IMR-90 (cell line): ENCODE data around the gene LIPM.

Experiments
- MAZ ChIP-seq: IDR thresholded peaks from 2 replicates; pipeline ENCODE4 v1.6.1; 2012; ENCODE audit warnings: low read depth, mild to moderate bottlenecking, low read length, improper control_type of control experiment, moderate library complexity, borderline replicate concordance
- MXI1 ChIP-seq: IDR thresholded peaks from 2 replicates; pipeline ENCODE4 v1.6.1; 2012; ENCODE audit warnings: low read depth, mild to moderate bottlenecking, low read length, moderate library complexity, borderline replicate concordance
- NFE2L2 ChIP-seq: fragments of 150-350 bp; IDR thresholded peaks from 2 replicates; pipeline ENCODE4 v1.6.1; 2016; ENCODE audit warnings: low read depth, mild to moderate bottlenecking, low read length
- POLR2A ChIP-seq: IDR thresholded peaks from 2 replicates; pipeline ENCODE4 v1.6.1; 2012; ENCODE audit warnings: mild to moderate bottlenecking, low read depth, low read length
- RCOR1 ChIP-seq: IDR thresholded peaks from 2 replicates; pipeline ENCODE4 v1.6.1; 2012; ENCODE audit warnings: mild to moderate bottlenecking, low read length, improper control_type of control experiment; ENCODE audit not compliant: insufficient replicate concordance
- RFX5 ChIP-seq: IDR thresholded peaks from 2 replicates; pipeline ENCODE4 v1.8.0; 2012; ENCODE audit warnings: low read depth, mild to moderate bottlenecking, low read length, moderate library complexity
- USF2 ChIP-seq: fragments of 150-350 bp; IDR thresholded peaks from 2 replicates; pipeline ENCODE4 v1.6.1; 2017; ENCODE audit warnings: mild to moderate bottlenecking, antibody characterized with exemption, low read length, low read depth
- TF ChIP-seq, protein P1 (sequence below): conservative IDR thresholded peaks from 2 replicates; pipeline ENCODE4 v1.5.1; 2012; ENCODE audit warnings: mild to moderate bottlenecking, low read depth, low read length, improper control_type of control experiment

GRCh38 chr10:88857831-88858230 lies 55.3 kb downstream of the LIPM start:
- TF ChIP-seq, protein P1, sequence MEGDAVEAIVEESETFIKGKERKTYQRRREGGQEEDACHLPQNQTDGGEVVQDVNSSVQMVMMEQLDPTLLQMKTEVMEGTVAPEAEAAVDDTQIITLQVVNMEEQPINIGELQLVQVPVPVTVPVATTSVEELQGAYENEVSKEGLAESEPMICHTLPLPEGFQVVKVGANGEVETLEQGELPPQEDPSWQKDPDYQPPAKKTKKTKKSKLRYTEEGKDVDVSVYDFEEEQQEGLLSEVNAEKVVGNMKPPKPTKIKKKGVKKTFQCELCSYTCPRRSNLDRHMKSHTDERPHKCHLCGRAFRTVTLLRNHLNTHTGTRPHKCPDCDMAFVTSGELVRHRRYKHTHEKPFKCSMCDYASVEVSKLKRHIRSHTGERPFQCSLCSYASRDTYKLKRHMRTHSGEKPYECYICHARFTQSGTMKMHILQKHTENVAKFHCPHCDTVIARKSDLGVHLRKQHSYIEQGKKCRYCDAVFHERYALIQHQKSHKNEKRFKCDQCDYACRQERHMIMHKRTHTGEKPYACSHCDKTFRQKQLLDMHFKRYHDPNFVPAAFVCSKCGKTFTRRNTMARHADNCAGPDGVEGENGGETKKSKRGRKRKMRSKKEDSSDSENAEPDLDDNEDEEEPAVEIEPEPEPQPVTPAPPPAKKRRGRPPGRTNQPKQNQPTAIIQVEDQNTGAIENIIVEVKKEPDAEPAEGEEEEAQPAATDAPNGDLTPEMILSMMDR = no peak
- TF ChIP-seq MAZ (no peak), USF2 (no peak), RCOR1 (no peak), NFE2L2 (no peak), POLR2A (no peak), MXI1 (no peak), RFX5 (no peak)
